Hematopoietic multipotent progenitor cell (in vitro differentiated cells): ENCODE results near the gene HEPN1. TPM values are rescaled to one million over a fixed set of nuclear protein-coding genes. Genes with fewer than 3 reads are reported as not detected.

ENCODE experiments used
- DNase-seq, 3 donors: peaks; one replicate each; pipeline ENCODE4 v3.0.0-alpha.2; 2011 to 2015; ENCODE audit warnings: low read depth in 2 of 3, low spot score in 2 of 3
- total RNA-seq: library from RNA; depleted of rRNA; stranded (reverse); fragments of >200 nt; gene quantifications from one replicate; pipeline ENCODE4 v1.2.3, GENCODE V29; 2012

Gene HEPN1
- total RNA-seq = not detected

GRCh38 chr11:124918950-124919349 is at the start of gene HEPN1:
TSS of gene HEPN1 (plus strand) at chr11:124919250.
- no peak for DNase-seq

- no peak for DNase-seq
These were observed 49.7 kb upstream of the HEPN1 start for GRCh38 chr11:124869331-124869730.

GRCh38 chr11:124869856-124870387 is 49.1 kb upstream of the HEPN1 start:
- no peak for DNase-seq

- no peak for DNase-seq
These were observed 48.6 kb upstream of the HEPN1 start for GRCh38 chr11:124870430-124870829.

- no peak for DNase-seq
These were observed 46.8 kb upstream of the HEPN1 start for GRCh38 chr11:124872280-124872679.

GRCh38 chr11:124872741-124873140 is 46.3 kb upstream of the HEPN1 start:
- no peak for DNase-seq

GRCh38 chr11:124873951-124874350 is 45.1 kb upstream of the HEPN1 start:
- no peak for DNase-seq

GRCh38 chr11:124874571-124875255 is 44.3 kb upstream of the HEPN1 start:
- DNase-seq = no peak

GRCh38 chr11:124875401-124875800 is 43.6 kb upstream of the HEPN1 start:
- DNase-seq = no peak

GRCh38 chr11:124875943-124876817 is 42.9 kb upstream of the HEPN1 start:
- peak; percentile 63 to 97 (median 93) for DNase-seq

- DNase-seq = no peak
These were observed 42.0 kb upstream of the HEPN1 start for GRCh38 chr11:124876818-124877630.

- no peak for DNase-seq
These were observed 41.5 kb upstream of the HEPN1 start for GRCh38 chr11:124877631-124877909.

- DNase-seq = no peak
These were observed 40.9 kb upstream of the HEPN1 start for GRCh38 chr11:124877910-124878758.

- no peak for DNase-seq
These were observed 40.1 kb upstream of the HEPN1 start for GRCh38 chr11:124878759-124879492.

- no peak for DNase-seq
These were observed 39.4 kb upstream of the HEPN1 start for GRCh38 chr11:124879493-124880289.

- no peak for DNase-seq
These were observed 38.8 kb upstream of the HEPN1 start for GRCh38 chr11:124880290-124880611.

GRCh38 chr11:124880958-124881357 is 38.1 kb upstream of the HEPN1 start:
- DNase-seq = no peak

- no peak for DNase-seq
These were observed 36.5 kb upstream of the HEPN1 start for GRCh38 chr11:124882339-124883071.
